Ovary (tissue), 9 donors: Measurements from ENCODE around the gene FOXP1. TPM values are rescaled to one million over a fixed set of nuclear protein-coding genes. Genes with fewer than 3 reads are reported as not detected.

Experiments
- DNase-seq, 5 donors: peaks; one replicate each; pipeline ENCODE4 v3.0.0-alpha.2; 2019 to 2020
- H3K27ac ChIP-seq, 2 donors: fragments of 200-600 bp; one replicate each; pipeline versions ENCODE4 v1.5.1 to v1.8.0; 2019 to 2022
- H3K27me3 ChIP-seq: fragments of 200-600 bp; one replicate; pipeline ENCODE4 v1.8.0; 2022
- H3K36me3 ChIP-seq: fragments of 200-600 bp; sonication (generic); one replicate; pipeline ENCODE4 v1.5.1; 2019
- H3K4me1 ChIP-seq: one replicate; pipeline ENCODE4 v1.8.1; 2013; ENCODE audit warnings: mild to moderate bottlenecking, moderate library complexity; ENCODE audit not compliant: insufficient read depth
- H3K4me3 ChIP-seq: fragments of 200-600 bp; sonication (generic); one replicate; pipeline ENCODE4 v1.5.1; 2017
- H3K9me3 ChIP-seq, 2 donors: fragments of 200-600 bp in 1 of 2; sonication (generic) in 1 of 2; one replicate each; pipeline versions ENCODE4 v1.5.1 to v1.8.1; 2013 to 2019; ENCODE audit warnings: mild to moderate bottlenecking in 1 of 2, moderate library complexity in 1 of 2
- EP300 ChIP-seq: sonication (generic); formaldehyde crosslinking; IDR thresholded peaks from one replicate; pipeline ENCODE4 v1.6.1; 2017; ENCODE audit warnings: antibody characterized with exemption
- POLR2A ChIP-seq: fragments of 450-650 bp; IDR thresholded peaks from one replicate; pipeline ENCODE4 v1.6.1; 2017; ENCODE audit warnings: antibody characterized with exemption, mild to moderate bottlenecking, moderate library complexity
- WGBS, 3 donors: extraction: QIAGEN DNeasy Blood & Tissue Kit in 1 of 3; methylation state at CpG; one replicate each; pipeline versions ENCODE4 v1.1.5 to v1.1.7; 2013 to 2017; 5-methylcytosine and 5-hydroxymethylcytosine counted together
- intact Hi-C, 4 donors: fragments of 100-400 bp; cut with DNase I; formaldehyde crosslinking; loops; one replicate each; pipeline versions ENCODE4 v1.11.0 to v1.15.1; 2022 to 2023
- polyA plus RNA-seq, 2 donors: library from polyadenylated mRNA; stranded (reverse); fragments of 200-250 nt in 1 of 2; fragments of 350-450 nt in 1 of 2; fragmentation: Illumina TruSeq in 1 of 2; extraction: RNeasy Lipid Tissue Mini Kit (QIAGEN cat#74804) in 1 of 2; gene quantifications; one replicate each; pipeline ENCODE4 v1.2.3, GENCODE V29; 2013 to 2014
- total RNA-seq, 7 donors: library from RNA; depleted of rRNA in 2 of 7; stranded (reverse); fragments of >200 nt in 2 of 7; fragmentation: NEBNext Ultra II Directional in 3 of 7; extraction: Animal tissue kit (Norgen Biotek cat#: 25700) in 3 of 7; gene quantifications; one replicate each; pipeline versions ENCODE4 v1.1.0 to v1.2.4, GENCODE V29; 2016 to 2023
- TF ChIP-seq, protein P1 (sequence below), 3 donors: fragments of 450-650 bp in 2 of 3; fragments of 200-600 bp in 1 of 3; IDR thresholded peaks; one replicate each; pipeline versions ENCODE4 v1.5.1 to v1.8.0; 2016 to 2022; ENCODE audit warnings: antibody characterized with exemption in 3 of 3, mild to moderate bottlenecking in 1 of 3
- donor health status: DM: no; HTN: no; CAD: no; lungs with moderate emphysema.
- donor health status: DM: no; HTN: no; CAD: no.
- donor health status: Bipolar disorder and iron deficiency.
- donor health status: DM: yes; HTN: yes; CAD: no.
- donor health status: DM: no; HTN: no; CAD: no.
- donor health status: DM: yes; HTN: yes; CAD: no.

Gene FOXP1
- total and polyA plus RNA-seq, 9 donors: 31.7 to 126 (median 114) TPM

DNA sequence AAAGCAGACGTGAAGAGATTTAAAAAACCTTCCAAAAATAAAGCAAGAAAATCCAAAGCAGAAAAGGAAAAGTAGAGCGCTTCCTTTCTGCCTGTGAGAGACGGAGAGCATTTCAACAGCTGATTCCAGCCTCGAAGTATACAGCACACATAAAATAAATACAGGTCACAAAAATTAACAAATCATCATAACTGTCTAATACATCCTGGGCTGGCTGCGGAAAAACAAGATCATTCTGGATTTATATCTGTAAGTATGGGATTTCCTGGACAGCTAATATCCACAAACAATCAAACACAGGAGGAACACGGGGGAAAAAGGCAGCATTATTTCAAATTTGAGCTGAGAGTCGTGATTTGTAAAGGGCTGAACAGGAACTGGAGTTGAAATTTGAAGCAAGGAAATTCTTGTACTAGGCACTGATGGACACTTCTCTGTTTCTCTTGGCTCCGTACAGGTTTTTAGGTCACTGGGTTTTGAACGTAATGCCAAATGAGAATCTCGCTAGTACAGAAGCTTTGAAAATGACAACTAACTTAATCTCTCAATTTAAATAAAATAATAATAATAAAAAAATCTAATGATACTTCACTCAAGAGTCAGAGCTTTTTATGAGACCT is 577.7 kb downstream of the FOXP1 start:
- Histone ChIP-seq H3K4me1 (peaks cover 5% of the 10 kb centered on the region), H3K27me3 (no peaks in the 10 kb centered on the region), H3K27ac (no peak overlapping the region), H3K36me3 (no peaks in the 10 kb centered on the region), H3K9me3 (no peaks in the 10 kb centered on the region), H3K4me3 (no peak overlapping the region)
- intact Hi-C loops: no loop called here
- DNase-seq: no peak
- 20 to 38% (median 26%) methylated on average over 10 of the region's 10 CpGs for WGBS, 3 donors
- TF ChIP-seq POLR2A (no peak), EP300 (no peak)
- TF ChIP-seq, protein P1, sequence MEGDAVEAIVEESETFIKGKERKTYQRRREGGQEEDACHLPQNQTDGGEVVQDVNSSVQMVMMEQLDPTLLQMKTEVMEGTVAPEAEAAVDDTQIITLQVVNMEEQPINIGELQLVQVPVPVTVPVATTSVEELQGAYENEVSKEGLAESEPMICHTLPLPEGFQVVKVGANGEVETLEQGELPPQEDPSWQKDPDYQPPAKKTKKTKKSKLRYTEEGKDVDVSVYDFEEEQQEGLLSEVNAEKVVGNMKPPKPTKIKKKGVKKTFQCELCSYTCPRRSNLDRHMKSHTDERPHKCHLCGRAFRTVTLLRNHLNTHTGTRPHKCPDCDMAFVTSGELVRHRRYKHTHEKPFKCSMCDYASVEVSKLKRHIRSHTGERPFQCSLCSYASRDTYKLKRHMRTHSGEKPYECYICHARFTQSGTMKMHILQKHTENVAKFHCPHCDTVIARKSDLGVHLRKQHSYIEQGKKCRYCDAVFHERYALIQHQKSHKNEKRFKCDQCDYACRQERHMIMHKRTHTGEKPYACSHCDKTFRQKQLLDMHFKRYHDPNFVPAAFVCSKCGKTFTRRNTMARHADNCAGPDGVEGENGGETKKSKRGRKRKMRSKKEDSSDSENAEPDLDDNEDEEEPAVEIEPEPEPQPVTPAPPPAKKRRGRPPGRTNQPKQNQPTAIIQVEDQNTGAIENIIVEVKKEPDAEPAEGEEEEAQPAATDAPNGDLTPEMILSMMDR (IDR thresholded peaks at IDR 0.05): no peak

GRCh38 chr3:71003511-71003910 is 580.0 kb downstream of the FOXP1 start:
- Histone ChIP-seq H3K4me3 (no peak overlapping the region), H3K4me1 (peaks cover 9% of the 10 kb centered on the region), H3K36me3 (no peaks in the 10 kb centered on the region), H3K27ac (no peak overlapping the region), H3K9me3 (no peaks in the 10 kb centered on the region), H3K27me3 (no peaks in the 10 kb centered on the region)
- intact Hi-C loops: no loop called here
- TF ChIP-seq, protein P1 (IDR thresholded peaks at IDR 0.05): no peak
- TF ChIP-seq EP300: no peak
- no peak for TF ChIP-seq POLR2A
- 79 to 87% (median 85%) methylated on average over 6 of the region's 6 CpGs for WGBS, 3 donors
- DNase-seq: no peak

GRCh38 chr3:71002298-71002697 is 581.2 kb downstream of the FOXP1 start:
- no peaks in the 10 kb centered on the region for H3K36me3 ChIP-seq
- no peak for DNase-seq
- no peaks in the 10 kb centered on the region for H3K27me3 ChIP-seq
- TF ChIP-seq, protein P1 (IDR thresholded peaks at IDR 0.05): no peak
- TF ChIP-seq POLR2A (no peak), EP300 (no peak)
- intact Hi-C loops: no loop called here
- WGBS, 3 donors: 95 to 97% (median 95%) methylated on average over 2 of the region's 2 CpGs
- H3K4me3 ChIP-seq: no peak overlapping the region
- H3K9me3 ChIP-seq: no peaks in the 10 kb centered on the region
- H3K27ac ChIP-seq: no peak overlapping the region
- H3K4me1 ChIP-seq: peaks cover 8% of the 10 kb centered on the region

GRCh38 chr3:71001303-71001830 is 582.2 kb downstream of the FOXP1 start:
- TF ChIP-seq, protein P1 (IDR thresholded peaks at IDR 0.05): no peak
- TF ChIP-seq EP300 (no peak), POLR2A (no peak)
- Histone ChIP-seq H3K27me3 (no peaks in the 10 kb centered on the region), H3K27ac (no peak overlapping the region), H3K4me1 (peaks cover 8% of the 10 kb centered on the region), H3K4me3 (no peak overlapping the region), H3K9me3 (no peaks in the 10 kb centered on the region), H3K36me3 (no peaks in the 10 kb centered on the region)
- DNase-seq: no peak
- intact Hi-C loops: no loop called here
- 91 to 94% (median 91%) methylated on average over 5 of the region's 5 CpGs for WGBS, 3 donors
